ENCODE data around the gene RERE. TPM values are rescaled to one million over a fixed set of nuclear protein-coding genes. Genes with fewer than 3 reads are reported as not detected.

The RERE gene
- polyA plus RNA-seq, 2 donors: 14.0 to 24.4 TPM

- Histone ChIP-seq H3K4me3 (ENCODE audit: low read depth in 1 of 2, low read length in 2 of 2) (no peak overlapping the region), H3K27ac (ENCODE audit: low read depth in 2 of 2, low read length in 1 of 2) (no peak overlapping the region), H3K27me3 (ENCODE audit: control insufficient read depth in 1 of 2, insufficient read depth in 2 of 2, low read length in 2 of 2) (no peaks in the 10 kb centered on the region), H3K36me3 (ENCODE audit: control insufficient read depth in 2 of 2, insufficient read depth in 2 of 2, low read length in 1 of 2) (no peaks in the 10 kb centered on the region), H3K4me1 (ENCODE audit: control insufficient read depth in 2 of 2, insufficient read depth in 2 of 2, low read length in 1 of 2) (no peaks in the 10 kb centered on the region), H3K9me3 (ENCODE audit: control insufficient read depth in 2 of 2, insufficient read depth in 1 of 2, low read depth in 1 of 2, low read length in 1 of 2) (no peaks in the 10 kb centered on the region)
- 96 to 97% methylated on average over 6 of the region's 6 CpGs for WGBS, 2 donors
These were observed 167.6 kb downstream of the RERE start for GRCh38 chr1:8649875-8650274.

- H3K27me3 ChIP-seq (ENCODE audit: control insufficient read depth in 1 of 2, insufficient read depth in 2 of 2, low read length in 2 of 2): no peaks in the 10 kb centered on the region
- WGBS, 2 donors: 38 to 45% methylated on average over 1 of the region's 1 CpG
- H3K27ac ChIP-seq (ENCODE audit: low read depth in 2 of 2, low read length in 1 of 2): no peak overlapping the region
- H3K4me1 ChIP-seq (ENCODE audit: control insufficient read depth in 2 of 2, insufficient read depth in 2 of 2, low read length in 1 of 2): no peaks in the 10 kb centered on the region
- H3K9me3 ChIP-seq (ENCODE audit: control insufficient read depth in 2 of 2, insufficient read depth in 1 of 2, low read depth in 1 of 2, low read length in 1 of 2): no peaks in the 10 kb centered on the region
- no peaks in the 10 kb centered on the region for H3K36me3 ChIP-seq (ENCODE audit: control insufficient read depth in 2 of 2, insufficient read depth in 2 of 2, low read length in 1 of 2)
- H3K4me3 ChIP-seq (ENCODE audit: low read depth in 1 of 2, low read length in 2 of 2): no peak overlapping the region
These were observed 168.4 kb downstream of the RERE start for GRCh38 chr1:8649027-8649426.

GRCh38 chr1:8646996-8647395 is 170.4 kb downstream of the RERE start:
- no peaks in the 10 kb centered on the region for H3K27me3 ChIP-seq (ENCODE audit: control insufficient read depth in 1 of 2, insufficient read depth in 2 of 2, low read length in 2 of 2)
- H3K36me3 ChIP-seq (ENCODE audit: control insufficient read depth in 2 of 2, insufficient read depth in 2 of 2, low read length in 1 of 2): no peaks in the 10 kb centered on the region
- H3K4me3 ChIP-seq (ENCODE audit: low read depth in 1 of 2, low read length in 2 of 2): no peak overlapping the region
- 82 to 86% methylated on average over 3 of the region's 3 CpGs for WGBS, 2 donors
- no peaks in the 10 kb centered on the region for H3K4me1 ChIP-seq (ENCODE audit: control insufficient read depth in 2 of 2, insufficient read depth in 2 of 2, low read length in 1 of 2)
- H3K27ac ChIP-seq (ENCODE audit: low read depth in 2 of 2, low read length in 1 of 2): no peak overlapping the region
- H3K9me3 ChIP-seq (ENCODE audit: control insufficient read depth in 2 of 2, insufficient read depth in 1 of 2, low read depth in 1 of 2, low read length in 1 of 2): no peaks in the 10 kb centered on the region

- Histone ChIP-seq H3K9me3 (ENCODE audit: control insufficient read depth in 2 of 2, insufficient read depth in 1 of 2, low read depth in 1 of 2, low read length in 1 of 2) (no peaks in the 10 kb centered on the region), H3K27me3 (ENCODE audit: control insufficient read depth in 1 of 2, insufficient read depth in 2 of 2, low read length in 2 of 2) (no peaks in the 10 kb centered on the region), H3K27ac (ENCODE audit: low read depth in 2 of 2, low read length in 1 of 2) (no peak overlapping the region), H3K4me3 (ENCODE audit: low read depth in 1 of 2, low read length in 2 of 2) (no peak overlapping the region), H3K4me1 (ENCODE audit: control insufficient read depth in 2 of 2, insufficient read depth in 2 of 2, low read length in 1 of 2) (no peaks in the 10 kb centered on the region), H3K36me3 (ENCODE audit: control insufficient read depth in 2 of 2, insufficient read depth in 2 of 2, low read length in 1 of 2) (no peaks in the 10 kb centered on the region)
- WGBS, 2 donors: 81 to 89% methylated on average over 6 of the region's 6 CpGs
These were observed 171.3 kb downstream of the RERE start for GRCh38 chr1:8646189-8646588.

GRCh38 chr1:8643542-8644536 is 173.6 kb downstream of the RERE start:
- H3K9me3 ChIP-seq (ENCODE audit: control insufficient read depth in 2 of 2, insufficient read depth in 1 of 2, low read depth in 1 of 2, low read length in 1 of 2): no peaks in the 10 kb centered on the region
- no peaks in the 10 kb centered on the region for H3K27me3 ChIP-seq (ENCODE audit: control insufficient read depth in 1 of 2, insufficient read depth in 2 of 2, low read length in 2 of 2)
- no peak overlapping the region for H3K4me3 ChIP-seq (ENCODE audit: low read depth in 1 of 2, low read length in 2 of 2)
- H3K36me3 ChIP-seq (ENCODE audit: control insufficient read depth in 2 of 2, insufficient read depth in 2 of 2, low read length in 1 of 2): no peaks in the 10 kb centered on the region
- H3K27ac ChIP-seq (ENCODE audit: low read depth in 2 of 2, low read length in 1 of 2): no peak overlapping the region
- H3K4me1 ChIP-seq (ENCODE audit: control insufficient read depth in 2 of 2, insufficient read depth in 2 of 2, low read length in 1 of 2): no peaks in the 10 kb centered on the region
- 81 to 90% methylated on average over 6 of the region's 6 CpGs for WGBS, 2 donors

GRCh38 chr1:8642114-8642513 is 175.3 kb downstream of the RERE start:
- Histone ChIP-seq H3K4me3 (ENCODE audit: low read depth in 1 of 2, low read length in 2 of 2) (no peak overlapping the region), H3K27ac (ENCODE audit: low read depth in 2 of 2, low read length in 1 of 2) (no peak overlapping the region), H3K36me3 (ENCODE audit: control insufficient read depth in 2 of 2, insufficient read depth in 2 of 2, low read length in 1 of 2) (no peaks in the 10 kb centered on the region), H3K27me3 (ENCODE audit: control insufficient read depth in 1 of 2, insufficient read depth in 2 of 2, low read length in 2 of 2) (no peaks in the 10 kb centered on the region), H3K9me3 (ENCODE audit: control insufficient read depth in 2 of 2, insufficient read depth in 1 of 2, low read depth in 1 of 2, low read length in 1 of 2) (no peaks in the 10 kb centered on the region), H3K4me1 (ENCODE audit: control insufficient read depth in 2 of 2, insufficient read depth in 2 of 2, low read length in 1 of 2) (no peaks in the 10 kb centered on the region)
- WGBS, 2 donors: 95 to 100% methylated on average over 2 of the region's 2 CpGs

- WGBS, 2 donors: 78 to 82% methylated on average over 3 of the region's 3 CpGs
- no peaks in the 10 kb centered on the region for H3K4me1 ChIP-seq (ENCODE audit: control insufficient read depth in 2 of 2, insufficient read depth in 2 of 2, low read length in 1 of 2)
- no peaks in the 10 kb centered on the region for H3K27me3 ChIP-seq (ENCODE audit: control insufficient read depth in 1 of 2, insufficient read depth in 2 of 2, low read length in 2 of 2)
- no peak overlapping the region for H3K27ac ChIP-seq (ENCODE audit: low read depth in 2 of 2, low read length in 1 of 2)
- no peaks in the 10 kb centered on the region for H3K36me3 ChIP-seq (ENCODE audit: control insufficient read depth in 2 of 2, insufficient read depth in 2 of 2, low read length in 1 of 2)
- H3K4me3 ChIP-seq (ENCODE audit: low read depth in 1 of 2, low read length in 2 of 2): no peak overlapping the region
- no peaks in the 10 kb centered on the region for H3K9me3 ChIP-seq (ENCODE audit: control insufficient read depth in 2 of 2, insufficient read depth in 1 of 2, low read depth in 1 of 2, low read length in 1 of 2)
These were observed 176.0 kb downstream of the RERE start for GRCh38 chr1:8641377-8641997.

GRCh38 chr1:8640950-8641349 is 176.5 kb downstream of the RERE start:
- Histone ChIP-seq H3K27me3 (ENCODE audit: control insufficient read depth in 1 of 2, insufficient read depth in 2 of 2, low read length in 2 of 2) (no peaks in the 10 kb centered on the region), H3K4me3 (ENCODE audit: low read depth in 1 of 2, low read length in 2 of 2) (no peak overlapping the region), H3K4me1 (ENCODE audit: control insufficient read depth in 2 of 2, insufficient read depth in 2 of 2, low read length in 1 of 2) (no peaks in the 10 kb centered on the region), H3K27ac (ENCODE audit: low read depth in 2 of 2, low read length in 1 of 2) (no peak overlapping the region), H3K9me3 (ENCODE audit: control insufficient read depth in 2 of 2, insufficient read depth in 1 of 2, low read depth in 1 of 2, low read length in 1 of 2) (no peaks in the 10 kb centered on the region), H3K36me3 (ENCODE audit: control insufficient read depth in 2 of 2, insufficient read depth in 2 of 2, low read length in 1 of 2) (no peaks in the 10 kb centered on the region)
- WGBS, 2 donors: 54 to 58% methylated on average over 1 of the region's 1 CpG

GRCh38 chr1:8639148-8639547 is 178.3 kb downstream of the RERE start:
- Histone ChIP-seq H3K4me1 (ENCODE audit: control insufficient read depth in 2 of 2, insufficient read depth in 2 of 2, low read length in 1 of 2) (no peaks in the 10 kb centered on the region), H3K27ac (ENCODE audit: low read depth in 2 of 2, low read length in 1 of 2) (no peak overlapping the region), H3K27me3 (ENCODE audit: control insufficient read depth in 1 of 2, insufficient read depth in 2 of 2, low read length in 2 of 2) (no peaks in the 10 kb centered on the region), H3K4me3 (ENCODE audit: low read depth in 1 of 2, low read length in 2 of 2) (no peak overlapping the region), H3K9me3 (ENCODE audit: control insufficient read depth in 2 of 2, insufficient read depth in 1 of 2, low read depth in 1 of 2, low read length in 1 of 2) (no peaks in the 10 kb centered on the region), H3K36me3 (ENCODE audit: control insufficient read depth in 2 of 2, insufficient read depth in 2 of 2, low read length in 1 of 2) (no peaks in the 10 kb centered on the region)
- WGBS, 2 donors: 87 to 91% methylated on average over 5 of the region's 5 CpGs
